Mesodermal cell (in vitro differentiated cells): ENCODE data around the gene ALLC. TPM values are rescaled to one million over a fixed set of nuclear protein-coding genes. Genes with fewer than 3 reads are reported as not detected.
"Not testable (repeated sequence)": the region's sequence is repeated elsewhere in the genome, so short reads cannot be mapped to it uniquely, and the experiment has no call there.

Experiments used
- H3K27ac ChIP-seq: 2 replicates; pipeline ENCODE4 v1.7.0; 2013; ENCODE audit warnings: mild to moderate bottlenecking, low read depth, low read length, moderate library complexity; ENCODE audit not compliant: severe bottlenecking
- H3K36me3 ChIP-seq: 2 replicates; pipeline ENCODE4 v1.7.1; 2013; ENCODE audit warnings: mild to moderate bottlenecking, low read length, moderate library complexity; ENCODE audit not compliant: control insufficient read depth, insufficient read depth
- H3K4me1 ChIP-seq: one replicate; pipeline ENCODE4 v1.7.1; 2013; ENCODE audit warnings: mild to moderate bottlenecking, low read length; ENCODE audit not compliant: insufficient read depth, control insufficient read depth, poor library complexity, severe bottlenecking
- H3K4me3 ChIP-seq: 2 replicates; pipeline ENCODE4 v1.7.0; 2013; ENCODE audit warnings: low read length, control low read depth, mild to moderate bottlenecking; ENCODE audit not compliant: insufficient read depth, poor library complexity, severe bottlenecking; ENCODE audit errors: extremely low read depth
- H3K9me3 ChIP-seq: 2 replicates; pipeline ENCODE4 v1.7.1; 2013; ENCODE audit warnings: mild to moderate bottlenecking, low read length, moderate library complexity; ENCODE audit not compliant: control insufficient read depth
- WGBS, 2 experiments: methylation state at CpG; one replicate each; pipeline ENCODE4 v1.1.5; 2013; ENCODE audit warnings: missing lambda C conversion rate in 2 of 2; ENCODE audit not compliant: insufficient coverage in 2 of 2; 5-methylcytosine and 5-hydroxymethylcytosine counted together
- polyA plus RNA-seq, 2 experiments: library from polyadenylated mRNA; stranded (reverse); fragments of 50-300 nt; gene quantifications; one replicate each; pipeline ENCODE4 v1.2.3, GENCODE V29; 2013

ALLC gene
- polyA plus RNA-seq (2013, experiment 1 of 2), result not detected
- polyA plus RNA-seq (2013, experiment 2 of 2), result not detected

- H3K9me3 ChIP-seq, result no peaks in the 10 kb centered on the region
- peaks cover 20% of the 10 kb centered on the region for H3K4me1 ChIP-seq
- no peaks in the 10 kb centered on the region for H3K36me3 ChIP-seq
- WGBS, 2 experiments, result 89 to 93% methylated on average over 4 to 6 of the region's 7 CpGs
- H3K4me3 ChIP-seq, result no peak within 1 kb of the TSS
- H3K27ac ChIP-seq, result no peak within 1 kb of the TSS
These were observed at the start of gene ALLC for GRCh38 chr2:3657881-3658280. TSS of gene ALLC (plus strand) at chr2:3658200. CDS start at chr2:3671158, 12,958 bp downstream.

DNA sequence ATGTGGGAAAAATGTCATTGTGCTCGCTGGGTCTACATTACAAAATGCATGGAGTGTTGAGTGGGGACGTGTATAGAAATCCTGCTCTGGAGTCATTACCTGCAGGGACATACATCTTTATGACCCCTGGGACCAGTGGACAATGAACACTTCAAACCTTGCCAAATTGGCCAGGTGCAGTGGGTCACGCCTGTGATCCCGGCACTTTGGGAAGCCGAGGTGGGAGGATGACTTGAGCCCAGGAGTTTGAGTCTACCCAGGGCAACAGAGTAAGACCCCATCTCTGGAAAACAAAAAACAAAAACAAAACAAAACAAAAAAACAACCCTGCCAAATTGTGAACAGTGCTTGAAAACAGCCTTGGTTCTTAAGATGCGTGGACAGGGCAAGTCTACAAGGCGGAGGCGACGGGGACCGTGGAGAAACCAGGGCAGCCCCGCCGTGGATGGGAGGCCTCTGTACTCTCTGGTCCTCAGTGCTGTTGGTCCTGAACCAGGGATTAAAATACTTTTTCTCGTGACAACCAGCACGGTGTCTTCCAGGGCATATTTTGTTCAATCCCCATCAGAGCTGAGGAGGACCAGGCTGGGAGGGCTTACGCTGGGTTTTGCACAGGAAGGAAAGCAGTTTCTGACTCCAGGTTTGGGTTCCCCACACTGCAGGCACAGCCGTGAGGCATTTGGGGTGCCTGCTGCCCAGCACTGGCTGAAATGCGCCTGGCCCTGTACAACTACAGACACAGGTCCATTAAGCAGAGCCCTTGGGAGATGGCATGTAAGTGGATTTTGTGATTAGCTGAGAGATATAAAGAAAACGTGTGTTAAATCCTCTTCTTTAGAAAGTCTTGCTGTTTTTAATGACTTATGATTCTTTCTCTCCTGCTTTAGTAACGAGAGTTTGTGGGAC is 49.4 kb upstream of the ALLC start:
- Histone ChIP-seq H3K36me3 (no peaks in the 10 kb centered on the region), H3K9me3 (peaks cover 3% of the 10 kb centered on the region), H3K27ac (peak overlapping the region; percentile 36), H3K4me3 (no peak overlapping the region), H3K4me1 (no peaks in the 10 kb centered on the region)
- 88 to 93% methylated on average over 14 to 16 of the region's 19 CpGs for WGBS, 2 experiments

DNA sequence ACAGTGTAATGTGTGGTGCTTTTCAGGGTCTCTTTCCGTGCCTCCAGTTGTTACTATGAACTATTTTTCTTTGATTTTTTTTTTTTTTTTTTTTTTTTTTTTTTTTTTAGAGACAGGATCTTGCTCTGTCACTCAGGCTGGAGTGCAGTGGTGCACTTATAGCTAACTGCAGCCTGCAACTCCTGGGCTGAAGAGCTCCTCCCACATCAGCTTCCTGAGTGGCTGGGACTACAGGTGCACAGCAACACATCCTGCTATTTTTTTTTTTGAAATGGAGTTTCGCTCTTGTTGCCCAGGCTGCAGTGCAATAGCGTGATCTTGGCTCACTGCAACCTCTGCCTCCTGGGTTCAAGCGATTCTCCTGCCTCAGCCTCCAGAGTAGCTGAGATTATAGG is 48.7 kb upstream of the ALLC start:
- H3K27ac ChIP-seq, H3K36me3 ChIP-seq, H3K4me3 ChIP-seq, H3K4me1 ChIP-seq, H3K9me3 ChIP-seq: not testable (repeated sequence)
- WGBS, 2 experiments, result 85 to 90% methylated on average over 2 to 3 of the region's 4 CpGs

DNA sequence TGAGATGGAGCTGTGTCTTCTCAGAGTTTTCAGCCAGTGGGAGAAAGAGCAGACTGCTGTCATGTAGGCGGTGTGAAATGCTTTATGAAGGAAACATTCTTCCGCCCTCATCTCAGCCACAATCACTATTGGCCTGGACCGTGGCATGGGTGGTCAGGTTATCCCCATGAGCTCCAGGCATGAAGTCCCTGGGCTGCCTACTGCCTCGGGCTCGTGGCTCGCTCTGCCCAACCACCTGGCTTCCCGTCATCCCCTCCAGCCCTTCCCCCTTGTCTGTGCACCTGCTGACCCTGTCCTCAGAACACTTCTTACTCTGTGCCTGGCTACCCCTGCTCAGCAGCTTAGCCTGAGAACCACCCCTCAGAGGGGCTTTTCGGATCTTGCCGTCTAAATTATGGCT is 47.6 kb upstream of the ALLC start:
- WGBS, 2 experiments, result 92 to 94% methylated on average over 9 of the region's 9 CpGs
- Histone ChIP-seq H3K4me3 (no peak overlapping the region), H3K9me3 (peaks cover 7% of the 10 kb centered on the region), H3K36me3 (no peaks in the 10 kb centered on the region), H3K4me1 (no peaks in the 10 kb centered on the region), H3K27ac (no peak overlapping the region)

DNA sequence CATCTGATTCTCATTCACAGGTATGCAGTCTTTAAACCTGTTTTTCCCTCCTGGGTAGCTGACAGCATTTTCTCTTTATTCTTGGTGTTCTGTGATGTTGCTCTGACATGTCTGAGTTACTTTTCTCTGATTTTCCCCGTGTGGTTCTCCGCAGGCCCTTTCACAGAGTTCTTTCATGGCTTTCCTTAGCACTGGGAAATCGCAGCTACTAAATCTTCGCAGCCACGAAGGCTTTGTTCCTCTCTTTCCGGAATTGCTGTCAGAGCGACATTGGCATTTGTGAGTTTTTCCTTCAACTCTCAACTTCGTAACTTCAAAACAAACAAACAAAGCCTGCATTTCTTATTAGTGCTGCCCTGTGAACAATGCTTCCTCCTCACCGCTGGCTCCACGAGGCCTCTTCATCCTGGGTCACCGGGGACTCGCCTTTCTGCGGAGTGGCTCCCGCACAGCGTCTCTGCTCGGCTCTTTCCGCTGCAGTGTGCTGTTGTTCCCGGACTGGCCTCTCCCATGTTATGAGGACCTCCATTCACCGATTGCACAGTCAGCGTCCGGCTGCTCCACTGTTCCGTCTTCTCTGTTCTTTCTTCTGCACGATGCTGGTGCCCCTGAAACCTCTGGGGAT is 47.0 kb upstream of the ALLC start:
- Histone ChIP-seq H3K36me3 (no peaks in the 10 kb centered on the region), H3K27ac (no peak overlapping the region), H3K4me1 (no peaks in the 10 kb centered on the region), H3K9me3 (peaks cover 7% of the 10 kb centered on the region), H3K4me3 (no peak overlapping the region)
- WGBS, 2 experiments, result 88 to 89% methylated on average over 20 to 22 of the region's 23 CpGs

- WGBS, 2 experiments, result 81 to 92% methylated on average over 5 to 6 of the region's 11 CpGs
- Histone ChIP-seq H3K27ac (no peak overlapping the region), H3K36me3 (no peaks in the 10 kb centered on the region), H3K9me3 (peaks cover 7% of the 10 kb centered on the region), H3K4me1 (no peaks in the 10 kb centered on the region), H3K4me3 (no peak overlapping the region)
These were observed 46.4 kb upstream of the ALLC start for GRCh38 chr2:3611589-3611988.

DNA sequence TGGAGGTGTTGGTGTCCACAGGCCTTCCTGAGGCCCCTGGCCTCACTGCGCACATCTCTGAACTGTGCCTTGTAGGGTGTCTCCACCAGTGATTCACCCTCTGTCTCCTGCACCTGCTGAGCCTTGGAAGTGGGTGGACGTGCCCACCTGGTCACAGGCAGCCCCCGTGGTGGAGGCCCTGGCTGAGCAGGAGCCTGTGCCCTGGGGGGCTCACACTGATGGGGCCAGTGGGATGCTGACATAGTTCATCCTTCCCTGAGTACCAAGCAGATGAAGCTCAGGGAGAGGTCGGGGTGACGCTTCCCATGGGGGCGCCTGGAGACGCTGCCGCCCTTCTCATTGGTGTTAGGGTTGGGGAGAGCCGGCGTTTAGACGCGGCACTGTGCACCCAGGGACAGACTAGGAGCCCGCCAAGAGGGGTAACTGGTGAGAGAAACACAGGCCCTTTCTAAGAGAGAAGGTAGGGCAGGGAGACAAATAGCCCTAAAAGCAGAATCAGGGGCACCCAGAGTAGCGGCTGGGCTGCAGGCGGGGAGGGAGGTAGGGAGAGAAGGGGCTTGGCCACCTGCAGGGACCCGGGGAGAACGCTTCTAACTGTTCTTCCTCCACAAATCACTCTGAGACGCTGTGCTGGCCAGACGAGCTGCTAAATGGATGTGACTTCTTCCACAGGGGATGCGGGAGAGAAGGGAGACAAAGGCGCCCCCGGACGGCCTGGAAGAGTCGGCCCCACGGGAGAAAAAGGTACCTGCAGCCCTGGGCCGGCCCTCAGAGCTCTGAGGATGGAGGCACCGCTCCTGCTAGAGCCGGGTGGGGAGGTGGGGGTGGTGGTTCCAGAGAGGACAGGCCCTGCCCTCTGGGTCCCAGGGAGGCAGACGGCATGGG is 45.1 kb upstream of the ALLC start:
- 88 to 94% methylated on average over 16 to 28 of the region's 29 CpGs for WGBS, 2 experiments
- no peaks in the 10 kb centered on the region for H3K36me3 ChIP-seq
- no peaks in the 10 kb centered on the region for H3K4me1 ChIP-seq
- peaks cover 7% of the 10 kb centered on the region for H3K9me3 ChIP-seq
- H3K4me3 ChIP-seq, result no peak overlapping the region
- H3K27ac ChIP-seq, result no peak overlapping the region

DNA sequence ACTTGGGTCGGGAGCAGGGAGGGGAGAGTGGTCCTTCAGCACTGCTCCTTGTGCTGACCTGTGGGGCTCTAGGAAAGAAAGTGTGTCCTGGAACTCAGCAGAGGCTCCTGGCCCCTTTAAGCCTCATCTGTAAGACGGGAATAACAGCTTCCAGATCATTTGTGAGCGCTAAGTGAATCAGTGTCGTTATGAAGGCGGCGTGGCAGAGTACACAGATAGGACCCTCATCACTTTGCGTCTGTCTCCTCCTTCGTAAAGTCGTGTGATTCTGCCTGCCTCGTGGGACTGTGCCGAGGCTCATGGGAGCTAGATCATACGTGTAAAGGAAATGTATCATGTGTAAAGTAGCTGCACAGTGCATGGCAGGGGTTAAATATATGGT is 44.5 kb upstream of the ALLC start:
- 95% methylated on average over 10 to 11 of the region's 12 CpGs for WGBS, 2 experiments
- H3K4me3 ChIP-seq, result no peak overlapping the region
- peaks cover 7% of the 10 kb centered on the region for H3K9me3 ChIP-seq
- no peak overlapping the region for H3K27ac ChIP-seq
- H3K4me1 ChIP-seq, result no peaks in the 10 kb centered on the region
- no peaks in the 10 kb centered on the region for H3K36me3 ChIP-seq

- H3K27ac ChIP-seq, H3K4me3 ChIP-seq, H3K9me3 ChIP-seq, H3K4me1 ChIP-seq, H3K36me3 ChIP-seq: not testable (repeated sequence)
- WGBS, 2 experiments, result no CpG with 5 or more reads among the region's 2 CpGs
These were observed 43.3 kb upstream of the ALLC start for GRCh38 chr2:3614743-3615142.

DNA sequence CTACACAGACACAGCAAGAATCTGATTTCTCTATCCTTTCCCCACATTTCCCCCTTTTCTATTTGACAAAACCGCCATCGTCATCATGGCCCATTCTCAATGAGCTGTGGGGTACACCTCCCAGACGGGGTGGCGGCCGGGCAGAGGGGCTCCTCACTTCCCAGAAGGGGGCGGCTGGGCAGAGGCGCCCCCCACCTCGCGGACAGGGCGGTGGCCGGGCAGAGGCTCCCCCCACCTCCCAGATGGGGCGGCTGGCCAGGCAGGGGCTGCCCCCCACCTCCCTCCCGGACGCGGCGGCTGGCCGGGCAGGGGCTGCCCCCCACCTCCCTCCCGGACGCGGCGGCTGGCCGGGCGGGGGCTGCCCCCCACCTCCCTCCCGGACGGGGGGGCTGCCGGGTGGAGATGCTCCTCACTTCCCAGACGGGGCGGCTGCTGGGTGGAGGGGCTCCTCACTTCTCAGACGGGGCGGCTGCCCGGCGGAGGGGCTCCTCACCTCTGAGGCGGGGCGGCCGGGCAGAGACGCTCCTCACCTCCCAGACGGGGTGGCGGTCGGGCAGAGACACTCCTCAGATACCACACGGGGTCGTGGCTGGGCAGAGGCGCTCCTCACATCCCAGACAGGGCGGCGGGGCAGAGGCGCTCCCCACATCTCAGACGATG is 42.3 kb upstream of the ALLC start:
- not testable (repeated sequence) for H3K4me3 ChIP-seq, H3K36me3 ChIP-seq, H3K27ac ChIP-seq, H3K9me3 ChIP-seq, H3K4me1 ChIP-seq
- WGBS, 2 experiments, result 87 to 96% methylated on average over 11 to 18 of the region's 46 CpGs
